ENCODE measurements around the gene WDFY2. TPM values are rescaled to one million over a fixed set of nuclear protein-coding genes. Genes with fewer than 3 reads are reported as not detected.

WDFY2 gene
- total RNA-seq, 1 experiment from 2014 or later, result 26.4 TPM

GRCh38 chr13:51638216-51638871, 54.1 kb downstream of the WDFY2 start:
- Histone ChIP-seq H4K91ac (ENCODE audit: insufficient read length, low read depth, low read length) (no peak overlapping the region), H3K79me1 (ENCODE audit: insufficient read depth, low read depth, low read length, poor library complexity, severe bottlenecking) (no peaks in the 10 kb centered on the region), H2BK120ac (ENCODE audit: low read depth, low read length, poor library complexity, severe bottlenecking) (no peak overlapping the region), H2BK20ac (ENCODE audit: low read depth, low read length, poor library complexity, severe bottlenecking) (no peak overlapping the region), H4K20me1 (ENCODE audit: control insufficient read depth, insufficient read depth, insufficient read length) (no peaks in the 10 kb centered on the region), H3K23ac (ENCODE audit: insufficient read length, low read depth, low read length) (no peak overlapping the region), H3K79me2 (ENCODE audit: insufficient read depth, low read length) (no peaks in the 10 kb centered on the region; the same call in 1 of the 2 replicates), H3K14ac (ENCODE audit: insufficient read depth, low read length) (no peak overlapping the region), H3K18ac (ENCODE audit: insufficient read length, low read depth, low read length) (no peak overlapping the region), H3K56ac (ENCODE audit: insufficient read length, low read depth, low read length) (no peak overlapping the region), H2BK12ac (ENCODE audit: insufficient read length, low read depth, low read length) (no peak overlapping the region), H2AFZ (ENCODE audit: low read length) (no peak overlapping the region), H2BK5ac (ENCODE audit: insufficient read length, low read length) (no peak overlapping the region), H3K27ac (ENCODE audit: insufficient read length, low read depth, low read length) (no peak overlapping the region), H3T11ph (ENCODE audit: low read length) (no peak overlapping the region), H2AK5ac (ENCODE audit: insufficient read length, low read length) (no peak overlapping the region), H3K23me2 (ENCODE audit: insufficient read length, low read depth, low read length, poor library complexity, severe bottlenecking) (no peaks in the 10 kb centered on the region), H3K9ac (ENCODE audit: extremely low read depth, insufficient read length, low read length) (no peak overlapping the region), H3K4me1 (ENCODE audit: insufficient read depth, low read length) (peaks cover 15% of the 10 kb centered on the region; the same call in 1 of the 2 replicates), H3K27me3 (ENCODE audit: insufficient read depth, low read length) (no peaks in the 10 kb centered on the region), H2BK15ac (ENCODE audit: low read depth, low read length) (no peak overlapping the region), H3K9me3 (ENCODE audit: control insufficient read depth, low read depth, low read length) (no peaks in the 10 kb centered on the region), H3K4me2 (ENCODE audit: insufficient read depth, insufficient read length, low read length) (no peak overlapping the region), H3K4ac (ENCODE audit: low read depth, low read length) (no peak overlapping the region), H4K5ac (ENCODE audit: insufficient read length, low read depth, low read length) (no peak overlapping the region), H4K8ac (replicated peaks; ENCODE audit: insufficient read length, low read depth, low read length) (no peak overlapping the region)
- Mint-ChIP-seq H3K4me1 (peaks cover 56 to 61% of the 10 kb centered on the region in 2 experiments), H3K27me3 (ENCODE audit: low read depth) (no peaks in the 10 kb centered on the region), H3K36me3 (ENCODE audit: insufficient read depth in 1 of 3, low read depth in 3 of 3) (peaks cover 0 to 4% (median 4%) of the 10 kb centered on the region in 3 experiments; a peak in 2 of 7 replicates), H3K27ac (peak overlapping the region; percentile 5 to 73 (median 50); a peak in 5 of 7 replicates), H3K9me3 (peaks cover 0 to 3% of the 10 kb centered on the region in 2 experiments; a peak in 1 of 5 replicates), H3K4me3 (peak overlapping the region in 1 of 2 experiments; percentile 31; a peak in 2 of 5 replicates)
- no CpG with 5 or more reads among the region's 7 CpGs for WGBS (ENCODE audit: extremely low coverage, insufficient read length, low lambda C conversion rate)
- DNase-seq, result no peak
- TF ChIP-seq CTCF (conservative IDR thresholded peaks at IDR 0.05), result no peak
